LHCN-M2 (cell line): ENCODE measurements around the gene SET. TPM values are rescaled to one million over a fixed set of nuclear protein-coding genes. Genes with fewer than 3 reads are reported as not detected.

Experiments used
- DNase-seq: peaks from one replicate; pipeline ENCODE4 v3.0.0-alpha.2; 2012; ENCODE audit warnings: low read depth
- total RNA-seq: library from RNA; depleted of rRNA; stranded (reverse); fragments of >200 nt; gene quantifications from 2 replicates; pipeline ENCODE4 v1.2.3, GENCODE V29; 2014

SET gene
- total RNA-seq, 1 experiment from 2014 or later: 454 TPM

DNA sequence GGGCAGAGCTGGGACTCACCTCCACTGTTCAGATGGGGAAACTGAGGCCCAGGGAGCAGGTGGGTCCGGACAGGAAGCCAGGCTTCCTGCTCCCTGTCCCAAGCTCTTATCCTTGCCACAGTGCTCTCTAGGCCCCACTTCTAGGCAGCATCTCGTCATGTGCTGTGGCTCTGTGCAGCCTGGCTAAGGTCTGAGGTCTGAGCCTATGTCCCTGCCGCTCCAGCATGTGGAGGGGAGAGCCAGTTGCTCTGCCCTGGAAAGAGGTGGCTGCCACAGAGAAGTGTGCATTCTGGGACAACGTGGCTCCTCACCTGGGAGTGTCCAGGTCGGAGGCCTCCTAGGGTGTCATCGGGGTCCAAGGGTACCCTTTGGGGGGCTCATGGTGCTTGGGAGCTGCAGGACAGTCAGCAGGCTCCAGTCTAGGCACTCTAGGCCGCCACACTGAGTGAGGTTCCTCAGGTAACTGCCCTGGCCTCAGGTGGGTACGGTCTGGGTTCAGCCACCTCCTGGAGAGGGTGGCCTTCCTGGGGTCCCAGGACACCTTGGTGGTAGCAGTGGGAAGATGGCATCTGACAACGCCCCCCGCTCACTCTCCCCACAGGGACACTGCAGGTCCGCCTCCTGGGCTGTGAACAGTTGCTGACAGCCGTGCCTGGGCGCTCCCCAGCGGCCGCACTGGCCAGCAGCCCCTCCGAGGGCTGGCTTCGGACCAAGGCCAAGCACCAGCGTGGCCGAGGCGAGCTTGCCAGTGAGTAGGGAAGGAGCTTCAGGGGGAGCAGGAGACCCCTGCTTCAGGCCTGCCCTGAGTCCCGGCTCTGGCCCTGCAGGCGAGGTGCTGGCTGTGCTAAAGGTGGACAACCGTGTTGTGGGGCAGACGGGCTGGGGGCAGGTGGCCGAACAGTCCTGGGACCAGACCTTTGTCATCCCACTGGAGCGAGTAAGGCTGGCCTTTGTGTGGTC is 23.7 kb downstream of the SET start:
- DNase-seq: no peak

DNA sequence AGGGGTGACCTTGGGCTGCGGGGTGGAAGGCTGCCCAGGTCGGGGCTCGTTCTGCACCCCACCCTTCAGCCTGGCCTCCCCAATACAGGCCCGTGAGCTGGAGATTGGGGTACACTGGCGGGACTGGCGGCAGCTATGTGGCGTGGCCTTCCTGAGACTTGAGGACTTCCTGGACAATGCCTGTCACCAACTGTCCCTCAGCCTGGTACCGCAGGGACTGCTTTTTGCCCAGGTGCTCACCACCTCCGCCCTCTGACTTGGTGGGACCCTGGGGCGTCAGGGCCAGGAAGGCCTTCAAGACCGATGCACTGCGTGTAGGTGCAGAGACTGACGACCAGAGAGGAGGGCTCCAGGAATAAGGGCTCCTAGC is 24.4 kb downstream of the SET start:
- DNase-seq: no peak

DNA sequence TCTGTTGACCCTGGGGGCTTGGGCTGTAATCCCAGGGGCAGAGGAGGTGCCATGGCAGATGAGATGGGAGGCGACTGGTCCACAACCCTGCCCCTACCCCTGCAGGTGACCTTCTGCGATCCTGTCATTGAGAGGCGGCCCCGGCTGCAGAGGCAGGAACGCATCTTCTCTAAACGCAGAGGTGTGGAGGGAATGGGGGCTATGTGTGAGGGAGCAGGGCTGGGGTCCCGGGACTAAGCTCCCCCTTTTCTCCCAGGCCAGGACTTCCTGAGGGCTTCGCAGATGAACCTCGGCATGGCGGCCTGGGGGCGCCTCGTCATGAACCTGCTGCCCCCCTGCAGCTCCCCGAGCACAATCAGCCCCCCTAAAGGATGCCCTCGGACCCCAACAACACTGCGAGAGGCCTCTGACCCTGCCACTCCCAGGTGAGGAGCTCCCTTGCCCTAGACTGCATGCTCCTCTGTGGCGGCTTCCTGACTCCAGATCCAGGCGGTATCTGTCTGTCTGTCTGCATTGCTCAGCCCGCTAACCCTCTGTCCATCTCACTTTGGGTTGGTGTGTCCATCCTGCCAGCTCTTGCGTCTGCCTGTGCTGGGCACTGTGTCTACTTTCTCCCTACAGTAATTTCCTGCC is 25.0 kb downstream of the SET start:
- DNase-seq: no peak

DNA sequence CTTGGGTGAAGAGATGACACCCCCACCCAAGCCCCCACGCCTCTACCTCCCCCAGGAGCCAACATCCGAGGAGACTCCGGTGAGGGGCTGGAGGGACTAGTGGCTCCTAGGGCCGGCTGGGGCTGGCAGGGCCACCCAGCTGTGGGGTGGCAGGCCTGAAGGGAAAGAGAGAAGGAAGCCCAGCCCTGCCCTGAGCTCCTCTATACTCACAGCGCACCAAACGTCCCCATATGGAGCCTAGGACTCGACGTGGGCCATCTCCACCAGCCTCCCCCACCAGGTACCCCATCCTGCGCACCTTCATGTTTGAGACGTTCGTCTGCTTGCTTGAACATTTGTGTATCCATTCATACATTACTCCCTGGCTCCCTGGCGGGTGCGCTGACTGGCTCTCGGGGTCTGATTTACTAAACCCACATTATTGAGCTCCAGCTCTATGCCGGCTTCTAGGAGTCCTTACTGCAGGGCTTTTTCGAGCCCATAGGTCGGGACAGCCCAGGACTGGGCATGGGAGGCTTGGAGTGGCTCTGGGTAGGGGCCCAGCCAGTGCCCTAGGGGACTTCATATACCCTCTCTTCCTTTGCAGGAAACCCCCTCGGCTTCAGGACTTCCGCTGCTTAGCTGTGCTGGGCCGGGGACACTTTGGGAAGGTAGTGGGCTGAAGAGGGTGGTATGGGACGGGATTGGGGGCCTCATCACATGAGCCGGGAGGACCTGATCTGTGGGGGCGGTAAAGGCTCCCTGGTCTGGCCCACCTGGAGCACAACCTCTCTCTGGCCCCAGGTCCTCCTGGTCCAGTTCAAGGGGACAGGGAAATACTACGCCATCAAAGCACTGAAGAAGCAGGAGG is 25.8 kb downstream of the SET start:
- DNase-seq: no peak

DNA sequence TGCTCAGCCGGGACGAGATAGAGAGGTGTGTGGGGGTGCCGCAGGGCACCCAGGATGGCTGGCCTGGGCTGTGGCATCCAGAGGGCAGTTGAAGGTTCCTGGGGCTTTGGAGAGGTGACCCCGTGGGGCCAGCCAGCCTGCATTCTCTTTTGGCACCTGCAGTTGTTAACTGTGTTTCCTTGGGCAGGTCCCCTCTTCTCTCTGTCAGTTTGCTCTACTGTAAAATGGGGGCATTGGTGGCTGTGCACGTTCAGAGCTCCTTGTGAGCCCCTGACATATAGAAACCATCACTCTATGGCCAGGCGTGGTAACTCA is 26.4 kb downstream of the SET start:
- DNase-seq: no peak

DNA sequence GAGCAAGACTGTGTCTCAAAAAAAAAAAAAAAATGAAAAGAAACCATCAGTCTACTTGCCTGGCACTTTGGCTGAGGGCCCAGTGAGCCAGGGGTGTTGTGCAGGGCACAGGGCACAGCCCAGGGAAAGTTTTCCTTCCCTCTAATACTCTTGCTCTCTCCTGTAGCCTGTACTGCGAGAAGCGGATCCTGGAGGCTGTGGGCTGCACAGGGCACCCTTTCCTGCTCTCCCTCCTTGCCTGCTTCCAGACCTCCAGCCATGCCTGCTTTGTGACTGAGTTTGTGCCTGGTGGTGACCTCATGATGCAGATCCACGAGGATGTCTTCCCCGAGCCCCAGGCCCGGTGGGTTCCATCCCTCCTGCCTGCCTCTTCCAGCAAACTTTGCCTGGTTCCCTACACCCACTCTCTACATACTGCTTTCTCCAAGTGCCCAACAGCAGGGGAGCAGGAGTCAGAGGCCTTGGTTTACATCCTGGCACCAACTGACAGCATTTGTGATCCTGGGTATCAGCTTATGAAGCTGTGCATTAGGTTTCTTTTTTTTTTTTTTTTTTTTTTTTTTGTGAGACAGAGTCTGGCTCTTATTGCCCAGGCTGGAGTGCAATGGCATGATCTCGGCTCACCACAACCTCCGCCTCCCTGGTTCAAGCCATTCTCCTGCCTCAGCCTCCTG is 27.7 kb downstream of the SET start:
- no peak for DNase-seq

DNA sequence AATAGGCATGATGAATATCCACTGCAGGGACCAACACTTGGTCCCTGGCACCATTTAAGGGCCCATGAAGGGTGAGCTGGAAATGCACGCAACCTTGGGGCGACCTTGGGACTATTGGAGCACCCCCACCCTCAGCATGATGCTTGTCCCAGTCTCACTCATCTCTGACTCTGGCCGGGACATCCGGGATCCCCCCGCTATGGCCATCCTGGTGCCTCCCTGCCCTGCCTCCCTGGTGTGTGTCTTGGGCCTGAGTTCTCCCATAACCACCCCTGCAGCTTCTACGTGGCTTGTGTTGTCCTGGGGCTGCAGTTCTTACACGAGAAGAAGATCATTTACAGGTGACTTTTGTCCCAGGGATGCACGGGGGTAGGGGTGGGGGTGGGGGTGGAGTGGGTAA is 29.0 kb downstream of the SET start:
- no peak for DNase-seq

DNA sequence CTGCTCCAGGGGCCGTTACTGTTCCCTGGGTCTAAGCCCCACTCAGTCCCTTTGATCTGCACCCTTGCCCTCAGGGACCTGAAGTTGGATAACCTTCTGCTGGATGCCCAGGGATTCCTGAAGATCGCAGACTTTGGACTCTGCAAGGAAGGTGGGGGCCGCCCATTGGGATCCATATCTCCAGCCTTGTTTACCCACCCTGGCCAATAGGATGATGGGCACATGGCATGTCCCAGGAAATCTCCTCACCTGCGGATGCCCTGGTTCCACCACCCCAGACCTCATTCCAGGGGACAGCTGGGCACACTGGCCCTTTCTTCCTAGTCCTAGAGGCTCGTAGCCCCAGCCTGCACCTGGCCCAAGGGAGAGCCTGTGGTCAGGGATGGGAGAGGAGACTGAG is 29.5 kb downstream of the SET start:
- DNase-seq: no peak

DNA sequence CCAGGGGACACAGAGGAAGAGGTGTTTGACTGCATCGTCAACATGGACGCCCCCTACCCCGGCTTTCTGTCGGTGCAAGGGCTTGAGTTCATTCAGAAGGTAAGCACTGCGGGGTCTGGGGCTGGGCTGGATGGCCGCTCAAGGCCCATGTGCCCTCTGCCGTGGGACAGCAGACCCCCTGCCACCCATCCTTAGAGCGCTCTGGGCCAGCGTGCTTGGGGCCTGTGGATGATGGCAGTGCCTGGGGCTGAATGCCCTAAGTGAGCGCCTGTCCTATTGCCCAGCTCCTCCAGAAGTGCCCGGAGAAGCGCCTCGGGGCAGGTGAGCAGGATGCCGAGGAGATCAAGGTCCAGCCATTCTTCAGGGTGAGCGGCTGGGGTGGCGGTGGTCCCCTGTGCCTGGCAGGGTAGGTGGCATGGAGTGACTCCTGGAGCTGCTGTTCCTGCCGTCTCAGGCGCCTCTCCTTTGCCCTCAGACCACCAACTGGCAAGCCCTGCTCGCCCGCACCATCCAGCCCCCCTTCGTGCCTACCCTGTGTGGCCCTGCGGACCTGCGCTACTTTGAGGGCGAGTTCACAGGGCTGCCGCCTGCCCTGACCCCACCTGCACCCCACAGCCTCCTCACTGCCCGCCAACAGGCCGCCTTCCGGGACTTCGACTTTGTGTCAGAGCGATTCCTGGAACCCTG is 31.0 kb downstream of the SET start:
- no peak for DNase-seq

DNA sequence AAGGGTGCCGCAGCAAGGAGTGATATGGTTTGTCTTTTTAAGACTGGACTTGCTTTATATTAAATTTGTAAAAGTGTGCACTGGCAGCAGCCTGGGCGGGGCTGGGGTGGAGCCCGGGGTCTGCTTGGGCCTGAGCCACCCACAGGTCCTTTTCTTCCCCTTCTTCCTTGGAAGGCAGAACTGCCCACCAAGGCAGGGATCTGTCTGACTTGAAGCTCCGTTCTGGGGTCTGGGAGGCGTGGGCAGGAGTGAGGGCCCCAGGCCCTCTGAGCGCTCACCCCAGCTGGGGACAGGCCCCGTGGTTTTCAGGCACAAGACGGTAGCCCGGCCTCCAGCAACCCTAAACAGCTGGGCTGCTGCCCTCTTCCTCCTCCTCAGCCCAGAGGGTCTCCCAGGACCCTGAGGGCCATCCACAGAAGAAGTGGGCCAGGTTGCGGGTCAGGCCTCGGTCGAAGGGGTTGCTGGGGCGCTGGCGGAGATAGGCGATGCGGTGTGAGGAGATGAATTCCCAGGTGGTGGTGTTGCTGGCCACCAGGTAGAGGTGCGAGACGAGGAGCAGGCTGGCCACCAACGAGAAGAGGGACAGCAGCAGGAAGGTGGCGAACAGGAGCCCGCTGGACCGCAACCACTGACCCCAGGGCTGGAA is 31.9 kb downstream of the SET start:
- DNase-seq: no peak

DNA sequence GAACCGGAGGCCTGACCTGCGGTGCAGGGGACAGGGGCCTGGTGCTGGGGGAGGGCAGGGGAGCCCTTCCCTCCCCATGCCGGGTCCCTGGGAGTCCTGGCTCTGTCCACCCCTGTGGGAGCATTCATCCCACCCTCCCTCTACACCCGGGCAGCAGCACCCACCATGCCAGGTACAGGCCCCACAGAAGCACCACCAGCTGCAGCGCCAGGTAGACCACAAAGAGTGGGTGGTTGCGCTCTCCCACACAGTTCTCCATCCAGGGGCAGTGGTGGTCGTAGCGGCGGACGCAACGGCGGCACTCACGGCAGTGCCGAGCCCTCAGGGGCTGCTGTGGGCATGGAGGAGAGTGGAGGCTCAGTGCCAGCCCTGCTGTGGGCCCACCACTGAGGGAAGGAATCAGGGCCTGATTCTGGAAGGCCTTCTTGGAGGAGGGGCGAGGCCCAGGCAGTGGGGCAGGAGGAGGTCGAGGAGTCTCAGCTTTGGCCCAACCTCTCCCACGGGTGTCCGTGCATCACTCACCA is 32.5 kb downstream of the SET start:
- no peak for DNase-seq

DNA sequence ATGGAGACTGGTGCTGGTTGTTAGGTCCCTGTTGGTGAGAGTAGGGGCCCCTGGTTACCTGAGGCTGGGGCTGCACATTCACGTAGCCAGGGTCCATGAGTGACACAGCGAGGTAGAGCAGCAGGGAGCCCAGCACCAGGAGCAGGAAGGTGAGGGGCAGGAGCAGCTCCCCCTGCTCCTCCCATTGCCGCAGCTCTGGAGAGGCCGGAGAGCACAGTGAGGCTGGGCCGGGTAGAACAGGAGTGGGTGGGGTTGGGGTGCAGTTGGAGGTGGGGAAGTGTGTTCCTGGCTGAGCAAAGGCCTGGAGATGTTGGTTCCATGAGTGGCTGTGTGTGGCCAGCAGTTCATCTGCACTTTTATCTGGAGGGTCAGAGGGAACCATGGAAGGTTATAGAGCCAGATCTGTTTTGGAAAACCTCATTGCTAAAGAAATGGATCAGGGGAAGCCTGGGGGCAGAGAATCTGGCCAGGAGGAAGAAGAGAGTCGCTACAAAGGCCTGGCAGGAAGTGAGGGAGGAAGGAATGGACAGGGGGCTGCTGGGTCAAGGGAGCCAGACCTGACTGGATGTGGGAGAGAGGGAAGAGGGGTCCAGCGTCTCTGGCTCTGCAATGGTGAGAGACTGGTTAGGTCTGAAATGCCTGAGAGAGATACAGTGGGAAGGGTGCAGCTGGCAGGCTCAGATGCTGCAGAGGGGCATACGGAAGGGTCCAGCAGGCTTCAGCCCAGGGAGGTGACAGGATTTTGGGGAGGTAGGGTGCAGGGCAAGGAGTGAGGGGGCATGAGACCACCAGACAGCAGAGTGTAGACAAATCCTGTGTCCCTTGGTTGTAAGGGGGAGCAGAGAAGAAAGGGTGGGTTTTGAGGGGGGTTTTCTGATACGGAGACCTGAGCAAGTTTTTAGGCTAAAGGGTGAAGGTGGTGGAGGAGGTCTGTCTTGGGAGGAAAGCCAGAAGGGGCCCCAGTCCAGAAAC is 33.6 kb downstream of the SET start:
- DNase-seq: no peak

DNA sequence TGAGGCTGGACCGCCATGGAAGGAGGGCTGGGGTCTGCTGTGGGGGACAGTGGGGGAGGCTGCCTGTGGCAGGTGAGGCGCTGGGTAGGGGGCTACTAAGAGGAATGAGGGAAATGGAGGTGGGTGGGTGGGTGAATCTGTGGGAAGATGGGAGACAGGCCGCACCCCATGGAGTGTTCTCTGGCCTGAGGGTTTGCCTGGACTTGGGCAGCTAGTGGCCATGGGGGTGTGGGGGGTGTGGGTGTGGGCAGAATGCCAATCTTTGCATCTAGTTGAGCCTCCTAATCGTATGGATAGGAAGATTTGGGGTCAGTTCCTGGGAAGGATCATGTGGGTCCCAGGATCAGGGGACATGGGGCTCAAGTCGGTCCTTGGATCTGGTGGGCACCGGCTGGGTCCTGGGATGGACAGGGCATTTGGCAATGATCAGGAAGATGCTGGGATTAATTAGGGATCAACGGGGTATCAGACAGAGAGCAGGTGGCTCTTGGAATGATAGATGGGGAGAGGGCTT is 34.4 kb downstream of the SET start:
- no peak for DNase-seq

DNA sequence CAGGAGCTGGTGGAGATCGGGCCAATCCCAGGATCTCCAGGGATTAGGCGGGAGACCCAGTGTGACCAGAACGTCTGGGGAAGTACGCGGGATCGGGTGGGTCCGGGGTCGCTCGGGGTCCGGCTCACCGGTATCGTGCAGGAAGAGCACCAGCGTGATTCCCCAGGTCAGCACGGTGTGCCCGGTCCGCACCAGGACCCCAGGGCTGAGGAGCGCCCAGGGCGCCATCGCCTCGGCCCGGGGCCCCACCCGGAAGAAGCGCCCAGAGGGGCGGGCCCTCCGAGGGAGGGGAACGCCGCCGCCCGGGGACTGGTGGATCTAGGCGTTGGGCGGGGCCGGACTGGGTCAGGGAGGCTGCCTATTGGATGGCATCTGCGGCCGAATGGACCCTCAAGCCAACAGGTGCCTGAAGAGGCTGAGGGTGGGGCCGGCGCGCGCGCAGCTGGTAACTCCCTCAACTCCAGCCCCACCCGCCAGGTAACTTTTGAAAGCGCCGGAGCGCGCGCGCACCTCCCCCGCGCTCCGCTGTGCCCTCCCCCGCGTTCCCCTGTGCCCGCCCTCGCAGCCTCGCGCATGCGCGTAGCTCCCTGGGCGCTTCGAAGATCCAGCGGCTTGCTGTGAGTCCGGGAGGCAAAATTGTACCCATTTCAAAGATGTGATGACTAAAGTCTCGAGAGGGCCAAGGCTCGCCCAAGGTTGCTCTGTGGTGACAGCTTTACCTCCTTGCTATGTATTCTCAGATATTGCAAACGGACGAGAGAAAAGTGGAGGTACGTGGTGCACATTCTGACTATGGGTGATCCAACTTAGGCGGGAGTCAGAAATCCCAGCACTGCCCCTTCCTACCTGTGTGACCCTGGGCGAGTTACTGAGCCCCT is 35.1 kb downstream of the SET start, which contains the start of gene ZDHHC12:
Gene ZDHHC12, minus strand, starts transcription at position 262 of the 878 bp plus-strand sequence. Its CDS starts 34 bp downstream, at position 228.
- peak; percentile 88 for DNase-seq

DNA sequence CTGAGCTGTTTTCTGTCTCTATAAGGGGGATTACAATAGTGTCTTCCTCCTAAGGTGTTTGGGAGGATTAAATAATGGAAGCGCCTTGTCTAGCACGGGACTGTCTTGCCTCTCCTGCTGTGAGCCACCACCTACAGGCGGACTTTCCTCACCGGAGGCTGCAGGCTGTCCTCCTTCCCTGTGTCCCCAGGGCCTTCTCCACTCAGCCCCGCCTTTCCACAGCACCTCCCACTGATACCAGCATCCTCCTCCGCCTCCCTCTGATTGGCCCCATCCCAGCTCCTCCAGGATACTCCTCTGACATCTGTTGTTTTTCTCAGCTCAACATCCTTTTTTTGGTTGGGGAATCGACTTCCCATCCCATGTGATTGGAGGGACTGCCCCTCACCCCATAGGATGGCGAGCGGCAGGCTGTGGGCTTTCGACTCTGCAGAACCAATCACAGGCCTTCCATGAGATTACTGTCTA is 35.8 kb downstream of the SET start:
- peak; percentile 64 for DNase-seq

DNA sequence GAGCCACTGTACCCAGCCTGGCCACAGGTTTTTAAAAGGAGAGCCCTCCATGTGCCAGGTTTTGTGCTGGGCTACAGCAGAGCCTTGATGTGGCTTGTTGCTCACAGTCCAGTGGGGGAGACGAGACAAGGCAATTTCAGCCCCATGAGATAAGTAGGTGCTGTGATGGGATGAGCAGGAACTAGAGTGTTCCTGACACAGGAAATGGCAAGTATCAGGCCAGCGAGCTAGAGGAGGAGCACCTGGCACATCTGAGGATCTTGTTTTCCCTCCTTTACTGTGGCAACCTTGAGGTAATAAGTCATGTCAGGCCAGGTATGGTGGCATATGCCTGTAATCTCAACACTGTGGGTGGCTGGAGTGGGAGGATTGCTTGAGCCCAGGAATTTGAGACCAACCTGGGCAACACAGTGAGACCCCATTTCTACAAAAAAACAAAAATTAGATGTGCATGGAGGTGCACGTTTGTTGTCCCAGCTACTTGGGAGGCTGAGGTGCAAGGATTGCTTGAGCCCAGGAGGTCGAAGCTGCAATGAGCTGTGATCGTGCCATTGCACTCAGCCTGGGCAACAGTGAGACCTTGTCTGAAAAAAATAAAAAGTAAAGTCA is 38.7 kb downstream of the SET start:
- no peak for DNase-seq

DNA sequence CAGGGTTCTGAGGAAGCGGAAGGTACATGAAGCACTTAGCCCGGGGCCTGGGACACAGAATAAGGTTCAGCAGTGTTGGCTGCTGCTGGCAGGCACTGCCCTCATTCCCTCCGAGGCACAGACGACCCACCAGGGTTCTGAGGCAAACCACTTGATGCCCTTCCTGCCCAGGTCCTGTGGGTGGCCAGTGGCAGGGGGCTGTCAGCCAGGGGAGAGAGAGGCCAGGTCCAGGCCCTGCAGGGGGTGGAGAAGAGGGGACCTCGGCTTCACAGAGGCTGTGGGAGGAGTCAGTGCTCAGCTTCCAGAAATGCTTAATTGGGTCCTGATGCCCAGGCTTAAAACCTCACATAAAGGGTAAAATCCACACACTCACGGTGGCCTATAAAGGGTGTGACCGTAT is 39.3 kb downstream of the SET start:
- DNase-seq: no peak
